ENCODE data around the gene GOPC. TPM values are rescaled to one million over a fixed set of nuclear protein-coding genes. Genes with fewer than 3 reads are reported as not detected.

Gene GOPC
- total and polyA plus RNA-seq, 2 experiments from 2014 or later, result 15.5 to 26.4 TPM

DNA sequence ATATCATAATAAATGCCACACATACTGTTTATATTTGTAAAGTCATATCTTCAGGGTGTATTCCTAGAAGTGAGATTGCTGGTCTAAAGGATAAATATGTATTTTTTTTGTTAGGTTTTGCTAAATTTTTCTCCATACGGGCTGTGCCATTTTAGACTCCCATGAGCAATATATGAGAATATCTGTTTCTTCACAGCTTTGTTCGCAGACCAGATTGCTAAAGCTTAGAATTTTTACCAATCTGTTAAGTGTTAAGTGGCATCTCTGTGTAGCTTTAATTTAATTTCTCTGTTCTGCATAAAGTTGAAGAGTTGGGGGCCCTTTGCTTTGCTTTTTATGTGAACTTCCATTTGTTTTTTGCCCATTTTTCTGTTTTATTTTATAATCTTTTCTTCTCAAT lies 40.7 kb upstream of the GOPC start:
- TF ChIP-seq EZH2phosphoT487 (IDR thresholded peaks at IDR 0.05; ENCODE audit: unreplicated experiment), result no peak
- TF ChIP-seq, protein P1, sequence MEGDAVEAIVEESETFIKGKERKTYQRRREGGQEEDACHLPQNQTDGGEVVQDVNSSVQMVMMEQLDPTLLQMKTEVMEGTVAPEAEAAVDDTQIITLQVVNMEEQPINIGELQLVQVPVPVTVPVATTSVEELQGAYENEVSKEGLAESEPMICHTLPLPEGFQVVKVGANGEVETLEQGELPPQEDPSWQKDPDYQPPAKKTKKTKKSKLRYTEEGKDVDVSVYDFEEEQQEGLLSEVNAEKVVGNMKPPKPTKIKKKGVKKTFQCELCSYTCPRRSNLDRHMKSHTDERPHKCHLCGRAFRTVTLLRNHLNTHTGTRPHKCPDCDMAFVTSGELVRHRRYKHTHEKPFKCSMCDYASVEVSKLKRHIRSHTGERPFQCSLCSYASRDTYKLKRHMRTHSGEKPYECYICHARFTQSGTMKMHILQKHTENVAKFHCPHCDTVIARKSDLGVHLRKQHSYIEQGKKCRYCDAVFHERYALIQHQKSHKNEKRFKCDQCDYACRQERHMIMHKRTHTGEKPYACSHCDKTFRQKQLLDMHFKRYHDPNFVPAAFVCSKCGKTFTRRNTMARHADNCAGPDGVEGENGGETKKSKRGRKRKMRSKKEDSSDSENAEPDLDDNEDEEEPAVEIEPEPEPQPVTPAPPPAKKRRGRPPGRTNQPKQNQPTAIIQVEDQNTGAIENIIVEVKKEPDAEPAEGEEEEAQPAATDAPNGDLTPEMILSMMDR (conservative IDR thresholded peaks at IDR 0.05; ENCODE audit: low read depth in 2 of 2), result no peak
- no peak for TF ChIP-seq ZNF331 (CRISPR knock-in tag; IDR thresholded peaks at IDR 0.05; ENCODE audit: low read depth)
- no peak for TF ChIP-seq CREB1 (CRISPR knock-in tag; IDR thresholded peaks at IDR 0.05; ENCODE audit: low read depth)
- no peak for TF ChIP-seq EZH2 (IDR thresholded peaks at IDR 0.05; ENCODE audit: low read depth, unreplicated experiment)
- TF ChIP-seq ZNF114 (CRISPR knock-in tag; IDR thresholded peaks at IDR 0.05), result no peak
- TF ChIP-seq POLR2AphosphoS5 (IDR thresholded peaks at IDR 0.05; ENCODE audit: low read depth), result no peak
- no peak for TF ChIP-seq JUNB (IDR thresholded peaks at IDR 0.05; ENCODE audit: unreplicated experiment)
- no peak for TF ChIP-seq NANOG (IDR thresholded peaks at IDR 0.05; ENCODE audit: borderline replicate concordance)
- TF ChIP-seq, protein P2, sequence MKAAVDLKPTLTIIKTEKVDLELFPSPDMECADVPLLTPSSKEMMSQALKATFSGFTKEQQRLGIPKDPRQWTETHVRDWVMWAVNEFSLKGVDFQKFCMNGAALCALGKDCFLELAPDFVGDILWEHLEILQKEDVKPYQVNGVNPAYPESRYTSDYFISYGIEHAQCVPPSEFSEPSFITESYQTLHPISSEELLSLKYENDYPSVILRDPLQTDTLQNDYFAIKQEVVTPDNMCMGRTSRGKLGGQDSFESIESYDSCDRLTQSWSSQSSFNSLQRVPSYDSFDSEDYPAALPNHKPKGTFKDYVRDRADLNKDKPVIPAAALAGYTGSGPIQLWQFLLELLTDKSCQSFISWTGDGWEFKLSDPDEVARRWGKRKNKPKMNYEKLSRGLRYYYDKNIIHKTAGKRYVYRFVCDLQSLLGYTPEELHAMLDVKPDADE (IDR thresholded peaks at IDR 0.05), result no peak
- no peak for TF ChIP-seq STAT1 (IDR thresholded peaks at IDR 0.05; ENCODE audit: unreplicated experiment)
- peaks cover 48% of the 10 kb centered on the region for H3K36me3 Mint-ChIP-seq (ENCODE audit: low read depth)
- Histone ChIP-seq H4K20me1 (replicated peaks; ENCODE audit: insufficient read depth) (no peaks in the 10 kb centered on the region), H3K27me3 (ENCODE audit: insufficient read depth) (no peaks in the 10 kb centered on the region), H3K4me2 (no peak overlapping the region), H3K79me2 (replicated peaks; ENCODE audit: insufficient read depth) (no peaks in the 10 kb centered on the region), H3K36me3 (ENCODE audit: insufficient read depth) (peaks cover 5% of the 10 kb centered on the region; the same call in 1 of the 2 replicates), H2AFZ (no peak overlapping the region), H3K27ac (ENCODE audit: low read depth) (no peak overlapping the region), H3K4me3 (no peak overlapping the region), H3F3A (replicated peaks; ENCODE audit: low read depth) (no peaks in the 10 kb centered on the region), H3K4me1 (ENCODE audit: insufficient read depth) (no peaks in the 10 kb centered on the region), H3K9me2 (ENCODE audit: insufficient read depth) (no peaks in the 10 kb centered on the region)
- no peak for DNase-seq (ENCODE audit: low spot score)
- peaks cover 8% of the 10 kb centered on the region; the same call in 2 of the 3 replicates for H3K9me3 Mint-ChIP-seq
- ATAC-seq, result no peak
- peaks cover 4% of the 10 kb centered on the region for H3K27me3 Mint-ChIP-seq (ENCODE audit: insufficient read depth, low read depth, poor library complexity)
- H3K27ac Mint-ChIP-seq, result no peak overlapping the region
- H3K4me1 Mint-ChIP-seq, result no peaks in the 10 kb centered on the region
- H3K4me3 Mint-ChIP-seq, result no peak overlapping the region

DNA sequence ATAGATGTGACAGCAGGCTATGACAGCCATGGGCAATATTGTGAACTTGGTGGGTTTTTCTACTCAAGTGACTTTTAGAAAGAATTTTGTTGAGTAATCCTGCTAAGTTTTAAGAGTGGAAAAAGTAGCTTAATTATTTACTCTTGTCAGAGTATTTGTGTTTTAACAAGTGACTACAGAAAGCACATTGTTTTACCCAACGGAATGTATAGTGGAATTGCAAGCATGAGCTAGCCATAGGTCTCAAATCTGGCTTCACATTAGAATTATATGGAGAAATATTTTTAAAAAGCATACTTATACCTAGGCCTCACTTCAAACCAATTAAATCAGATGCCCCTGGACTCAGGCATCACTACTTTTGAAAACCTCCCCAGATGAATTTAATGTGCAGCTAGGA lies 35.5 kb upstream of the GOPC start:
- ATAC-seq, result no peak
- Mint-ChIP-seq H3K4me3 (no peak overlapping the region), H3K36me3 (ENCODE audit: low read depth) (peaks cover 46% of the 10 kb centered on the region), H3K9me3 (peaks cover 18% of the 10 kb centered on the region; the same call in 2 of the 3 replicates), H3K27ac (no peak overlapping the region), H3K4me1 (no peaks in the 10 kb centered on the region), H3K27me3 (ENCODE audit: insufficient read depth, low read depth, poor library complexity) (no peaks in the 10 kb centered on the region)
- peaks cover 5% of the 10 kb centered on the region; the same call in 1 of the 2 replicates for H3K36me3 ChIP-seq (ENCODE audit: insufficient read depth)
- no peaks in the 10 kb centered on the region for H3K79me2 ChIP-seq (replicated peaks; ENCODE audit: insufficient read depth)
- no peaks in the 10 kb centered on the region for H3K9me2 ChIP-seq (ENCODE audit: insufficient read depth)
- H3K27ac ChIP-seq (ENCODE audit: low read depth), result no peak overlapping the region
- no peak overlapping the region for H3K4me3 ChIP-seq
- H3K27me3 ChIP-seq (ENCODE audit: insufficient read depth), result no peaks in the 10 kb centered on the region
- no peaks in the 10 kb centered on the region for H4K20me1 ChIP-seq (replicated peaks; ENCODE audit: insufficient read depth)
- DNase-seq (ENCODE audit: low spot score), result no peak
- H3K4me1 ChIP-seq (ENCODE audit: insufficient read depth), result no peaks in the 10 kb centered on the region
- H2AFZ ChIP-seq, result no peak overlapping the region
- no peak overlapping the region for H3K4me2 ChIP-seq
- no peaks in the 10 kb centered on the region for H3F3A ChIP-seq (replicated peaks; ENCODE audit: low read depth)
- TF ChIP-seq STAT1 (IDR thresholded peaks at IDR 0.05; ENCODE audit: unreplicated experiment) (no peak), JUNB (IDR thresholded peaks at IDR 0.05; ENCODE audit: unreplicated experiment) (no peak), POLR2AphosphoS5 (IDR thresholded peaks at IDR 0.05; ENCODE audit: low read depth) (no peak), ZNF331 (CRISPR knock-in tag; IDR thresholded peaks at IDR 0.05; ENCODE audit: low read depth) (no peak), EZH2 (IDR thresholded peaks at IDR 0.05; ENCODE audit: low read depth, unreplicated experiment) (no peak), ZNF114 (CRISPR knock-in tag; IDR thresholded peaks at IDR 0.05) (no peak), CREB1 (CRISPR knock-in tag; IDR thresholded peaks at IDR 0.05; ENCODE audit: low read depth) (no peak), NANOG (IDR thresholded peaks at IDR 0.05; ENCODE audit: borderline replicate concordance) (no peak), EZH2phosphoT487 (IDR thresholded peaks at IDR 0.05; ENCODE audit: unreplicated experiment) (no peak)
- TF ChIP-seq, protein P3, sequence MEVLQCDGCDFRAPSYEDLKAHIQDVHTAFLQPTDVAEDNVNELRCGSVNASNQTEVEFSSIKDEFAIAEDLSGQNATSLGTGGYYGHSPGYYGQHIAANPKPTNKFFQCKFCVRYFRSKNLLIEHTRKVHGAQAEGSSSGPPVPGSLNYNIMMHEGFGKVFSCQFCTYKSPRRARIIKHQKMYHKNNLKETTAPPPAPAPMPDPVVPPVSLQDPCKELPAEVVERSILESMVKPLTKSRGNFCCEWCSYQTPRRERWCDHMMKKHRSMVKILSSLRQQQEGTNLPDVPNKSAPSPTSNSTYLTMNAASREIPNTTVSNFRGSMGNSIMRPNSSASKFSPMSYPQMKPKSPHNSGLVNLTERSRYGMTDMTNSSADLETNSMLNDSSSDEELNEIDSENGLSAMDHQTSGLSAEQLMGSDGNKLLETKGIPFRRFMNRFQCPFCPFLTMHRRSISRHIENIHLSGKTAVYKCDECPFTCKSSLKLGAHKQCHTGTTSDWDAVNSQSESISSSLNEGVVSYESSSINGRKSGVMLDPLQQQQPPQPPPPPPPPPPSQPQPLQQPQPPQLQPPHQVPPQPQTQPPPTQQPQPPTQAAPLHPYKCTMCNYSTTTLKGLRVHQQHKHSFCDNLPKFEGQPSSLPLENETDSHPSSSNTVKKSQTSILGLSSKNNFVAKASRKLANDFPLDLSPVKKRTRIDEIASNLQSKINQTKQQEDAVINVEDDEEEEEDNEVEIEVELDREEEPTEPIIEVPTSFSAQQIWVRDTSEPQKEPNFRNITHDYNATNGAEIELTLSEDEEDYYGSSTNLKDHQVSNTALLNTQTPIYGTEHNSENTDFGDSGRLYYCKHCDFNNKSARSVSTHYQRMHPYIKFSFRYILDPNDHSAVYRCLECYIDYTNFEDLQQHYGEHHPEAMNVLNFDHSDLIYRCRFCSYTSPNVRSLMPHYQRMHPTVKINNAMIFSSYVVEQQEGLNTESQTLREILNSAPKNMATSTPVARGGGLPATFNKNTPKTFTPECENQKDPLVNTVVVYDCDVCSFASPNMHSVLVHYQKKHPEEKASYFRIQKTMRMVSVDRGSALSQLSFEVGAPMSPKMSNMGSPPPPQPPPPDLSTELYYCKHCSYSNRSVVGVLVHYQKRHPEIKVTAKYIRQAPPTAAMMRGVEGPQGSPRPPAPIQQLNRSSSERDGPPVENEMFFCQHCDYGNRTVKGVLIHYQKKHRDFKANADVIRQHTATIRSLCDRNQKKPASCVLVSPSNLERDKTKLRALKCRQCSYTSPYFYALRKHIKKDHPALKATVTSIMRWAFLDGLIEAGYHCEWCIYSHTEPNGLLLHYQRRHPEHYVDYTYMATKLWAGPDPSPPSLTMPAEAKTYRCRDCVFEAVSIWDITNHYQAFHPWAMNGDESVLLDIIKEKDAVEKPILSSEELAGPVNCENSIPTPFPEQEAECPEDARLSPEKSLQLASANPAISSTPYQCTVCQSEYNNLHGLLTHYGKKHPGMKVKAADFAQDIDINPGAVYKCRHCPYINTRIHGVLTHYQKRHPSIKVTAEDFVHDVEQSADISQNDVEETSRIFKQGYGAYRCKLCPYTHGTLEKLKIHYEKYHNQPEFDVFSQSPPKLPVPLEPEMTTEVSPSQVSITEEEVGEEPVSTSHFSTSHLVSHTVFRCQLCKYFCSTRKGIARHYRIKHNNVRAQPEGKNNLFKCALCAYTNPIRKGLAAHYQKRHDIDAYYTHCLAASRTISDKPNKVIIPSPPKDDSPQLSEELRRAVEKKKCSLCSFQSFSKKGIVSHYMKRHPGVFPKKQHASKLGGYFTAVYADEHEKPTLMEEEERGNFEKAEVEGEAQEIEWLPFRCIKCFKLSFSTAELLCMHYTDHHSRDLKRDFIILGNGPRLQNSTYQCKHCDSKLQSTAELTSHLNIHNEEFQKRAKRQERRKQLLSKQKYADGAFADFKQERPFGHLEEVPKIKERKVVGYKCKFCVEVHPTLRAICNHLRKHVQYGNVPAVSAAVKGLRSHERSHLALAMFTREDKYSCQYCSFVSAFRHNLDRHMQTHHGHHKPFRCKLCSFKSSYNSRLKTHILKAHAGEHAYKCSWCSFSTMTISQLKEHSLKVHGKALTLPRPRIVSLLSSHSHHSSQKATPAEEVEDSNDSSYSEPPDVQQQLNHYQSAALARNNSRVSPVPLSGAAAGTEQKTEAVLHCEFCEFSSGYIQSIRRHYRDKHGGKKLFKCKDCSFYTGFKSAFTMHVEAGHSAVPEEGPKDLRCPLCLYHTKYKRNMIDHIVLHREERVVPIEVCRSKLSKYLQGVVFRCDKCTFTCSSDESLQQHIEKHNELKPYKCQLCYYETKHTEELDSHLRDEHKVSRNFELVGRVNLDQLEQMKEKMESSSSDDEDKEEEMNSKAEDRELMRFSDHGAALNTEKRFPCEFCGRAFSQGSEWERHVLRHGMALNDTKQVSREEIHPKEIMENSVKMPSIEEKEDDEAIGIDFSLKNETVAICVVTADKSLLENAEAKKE (CRISPR knock-in tag; IDR thresholded peaks at IDR 0.05), result no peak
